ENCODE data around the gene GSG1L. TPM values are rescaled to one million over a fixed set of nuclear protein-coding genes. Genes with fewer than 3 reads are reported as not detected.

Gene GSG1L
- total and polyA plus RNA-seq, 12 donors, result 0.68 to 14.6 (median 3.4) TPM; not detected in 5

GRCh38 chr16:28019218-28019617 is 44.3 kb downstream of the GSG1L start:
- Histone ChIP-seq H3K4me1 (no peaks in the 10 kb centered on the region), H3K27me3 (peaks cover 0 to 18% (median under 1%) of the 10 kb centered on the region in 7 donors), H3K9me3 (peaks cover 0 to 35% (median 6%) of the 10 kb centered on the region in 11 donors), H3K36me3 (no peaks in the 10 kb centered on the region), H3K4me3 (no peak overlapping the region), H3K27ac (no peak overlapping the region)
- no peak for ATAC-seq
- intact Hi-C loops (cut with DNase I), result no loop called here
- TF ChIP-seq CTCF (IDR thresholded peaks at IDR 0.05), result no peak
- WGBS, 2 donors, result 70% methylated on average over 5 of the region's 5 CpGs
- no peak for DNase-seq

GRCh38 chr16:28014851-28015250 is 48.7 kb downstream of the GSG1L start:
- H3K36me3 ChIP-seq, result no peaks in the 10 kb centered on the region
- peaks cover 0 to 41% (median 6%) of the 10 kb centered on the region in 7 donors for H3K27me3 ChIP-seq
- TF ChIP-seq CTCF (IDR thresholded peaks at IDR 0.05), result no peak
- ATAC-seq (no peak), DNase-seq (no peak)
- H3K4me1 ChIP-seq, result peaks cover 0 to 9% (median 0%) of the 10 kb centered on the region in 9 donors
- H3K4me3 ChIP-seq, result no peak overlapping the region
- WGBS, 2 donors, result 80 to 84% methylated on average over 3 of the region's 3 CpGs
- peaks cover 0 to 11% (median 0%) of the 10 kb centered on the region in 11 donors for H3K9me3 ChIP-seq
- intact Hi-C loops (cut with DNase I), result no loop called here
- no peak overlapping the region for H3K27ac ChIP-seq

GRCh38 chr16:28013878-28014277 is 49.6 kb downstream of the GSG1L start:
- H3K9me3 ChIP-seq, result peaks cover 0 to 8% (median 0%) of the 10 kb centered on the region in 11 donors
- ATAC-seq (no peak), DNase-seq (no peak)
- 79 to 90% methylated on average over 2 of the region's 2 CpGs for WGBS, 2 donors
- no peak overlapping the region for H3K4me3 ChIP-seq
- H3K27me3 ChIP-seq, result peaks cover 0 to 49% (median 6%) of the 10 kb centered on the region in 7 donors
- H3K4me1 ChIP-seq, result peaks cover 0 to 9% (median 0%) of the 10 kb centered on the region in 9 donors
- H3K36me3 ChIP-seq, result no peaks in the 10 kb centered on the region
- no peak overlapping the region for H3K27ac ChIP-seq
- intact Hi-C loops (cut with DNase I), result no loop called here
- TF ChIP-seq CTCF (IDR thresholded peaks at IDR 0.05), result no peak

- peaks cover 0 to 49% (median 6%) of the 10 kb centered on the region in 7 donors for H3K27me3 ChIP-seq
- ATAC-seq, result no peak
- no peak overlapping the region for H3K27ac ChIP-seq
Measured at GRCh38 chr16:28013392-28013791, 50.1 kb downstream of the GSG1L start.

More at GRCh38 chr16:28013392-28013791, 50.1 kb downstream of the GSG1L start:
- Histone ChIP-seq H3K4me3 (no peak overlapping the region), H3K9me3 (peaks cover 0 to 7% (median 0%) of the 10 kb centered on the region in 11 donors), H3K4me1 (peaks cover 0 to 9% (median 0%) of the 10 kb centered on the region in 9 donors), H3K36me3 (no peaks in the 10 kb centered on the region)
- TF ChIP-seq CTCF (IDR thresholded peaks at IDR 0.05), result no peak
- DNase-seq, result no peak
- intact Hi-C loops (cut with DNase I), result no loop called here
- 76 to 80% methylated on average over 6 of the region's 6 CpGs for WGBS, 2 donors
